ENCODE measurements around the gene MPO. TPM values are rescaled to one million over a fixed set of nuclear protein-coding genes. Genes with fewer than 3 reads are reported as not detected.

MPO gene
- polyA plus RNA-seq, 2 donors = 0.02 TPM; not detected in 1

DNA sequence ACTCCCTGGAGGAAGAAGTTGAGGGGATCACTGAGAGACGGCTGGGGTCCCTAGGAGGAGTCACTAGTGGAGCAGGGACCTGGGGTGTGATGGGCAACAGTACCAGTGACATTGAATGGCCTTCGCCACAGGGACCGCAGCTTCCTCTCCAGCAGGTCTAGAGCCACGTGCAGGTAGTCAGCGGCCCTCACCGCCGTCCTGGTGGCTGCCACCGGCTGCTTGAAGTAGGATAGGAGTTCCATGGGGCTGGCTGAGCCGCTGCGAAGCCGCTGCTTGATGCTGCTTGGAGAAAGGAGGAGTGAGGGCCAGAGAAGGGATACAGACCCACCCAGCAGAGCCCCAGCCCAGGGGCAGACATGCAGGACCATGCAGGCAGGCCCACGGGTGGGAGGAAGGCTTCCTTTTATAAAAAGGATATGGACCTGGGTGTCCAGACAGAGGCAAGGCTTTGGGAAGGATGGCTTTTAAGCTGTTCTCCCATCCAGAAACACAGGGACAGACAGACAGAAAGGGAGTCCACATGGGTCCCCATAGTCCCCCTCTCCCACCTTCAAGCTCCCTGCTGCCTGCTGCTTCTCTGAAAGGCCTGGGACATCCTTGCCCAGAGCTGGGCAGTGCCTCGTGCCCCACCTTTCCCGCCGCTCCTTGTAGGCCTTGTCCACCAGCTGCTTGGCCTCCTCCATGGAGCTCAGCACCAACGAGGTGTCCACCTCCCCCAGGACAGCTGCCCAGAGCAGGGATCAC lies 827 bp downstream of the MPO start:
- peaks cover 0 to 2% of the 10 kb centered on the region in 2 donors for H3K9me3 ChIP-seq (ENCODE audit: control insufficient read depth in 2 of 2, insufficient read depth in 1 of 2, low read depth in 1 of 2, low read length in 1 of 2)
- H3K4me1 ChIP-seq (ENCODE audit: control insufficient read depth in 2 of 2, insufficient read depth in 2 of 2, low read length in 1 of 2) = peaks cover 3 to 7% of the 10 kb centered on the region in 2 donors
- peaks cover 0 to 4% of the 10 kb centered on the region in 2 donors for H3K27me3 ChIP-seq (ENCODE audit: control insufficient read depth in 1 of 2, insufficient read depth in 2 of 2, low read length in 2 of 2)
- WGBS, 2 donors = 72 to 81% methylated on average over 16 of the region's 16 CpGs
- no peak overlapping the region for H3K4me3 ChIP-seq (ENCODE audit: low read depth in 1 of 2, low read length in 2 of 2)
- H3K27ac ChIP-seq (ENCODE audit: low read depth in 2 of 2, low read length in 1 of 2) = no peak overlapping the region
- H3K36me3 ChIP-seq (ENCODE audit: control insufficient read depth in 2 of 2, insufficient read depth in 2 of 2, low read length in 1 of 2) = no peaks in the 10 kb centered on the region

DNA sequence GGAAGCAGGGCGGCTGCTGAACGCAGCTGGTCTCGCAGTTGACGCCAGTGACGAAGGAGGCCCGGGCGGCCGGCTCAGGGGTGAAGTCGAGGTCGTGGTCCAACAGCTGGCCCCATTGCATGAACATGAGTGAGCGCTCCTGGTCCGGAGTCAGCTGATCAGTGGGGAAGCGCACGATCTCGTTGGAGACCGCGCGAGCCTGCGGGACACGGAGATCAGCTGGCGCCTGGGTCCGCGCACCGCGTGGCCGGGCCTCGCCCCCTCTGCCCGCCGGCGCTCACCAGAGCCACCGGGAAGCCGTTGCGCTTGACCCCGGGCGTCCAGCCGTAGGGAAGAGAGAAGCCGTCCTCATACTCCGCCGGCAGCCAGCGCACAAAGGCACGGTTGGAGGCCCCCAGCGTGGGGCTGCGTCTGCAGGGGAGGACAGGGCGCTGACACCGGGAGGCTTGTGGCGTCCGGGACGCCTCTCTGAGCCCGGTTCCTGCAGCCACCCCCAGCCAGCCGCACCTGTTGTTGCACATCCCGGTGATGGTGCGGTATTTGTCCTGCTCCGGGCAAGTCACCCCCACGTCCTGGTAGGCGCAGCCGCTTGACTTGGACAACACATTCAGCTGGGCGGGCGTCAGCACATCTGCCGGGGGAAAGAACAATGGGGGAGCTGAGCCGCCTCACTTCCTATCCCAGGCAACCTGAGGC lies 1.6 kb downstream of the MPO start:
- H3K27ac ChIP-seq (ENCODE audit: low read depth in 2 of 2, low read length in 1 of 2) = no peak overlapping the region
- H3K4me1 ChIP-seq (ENCODE audit: control insufficient read depth in 2 of 2, insufficient read depth in 2 of 2, low read length in 1 of 2) = peaks cover 3 to 7% of the 10 kb centered on the region in 2 donors
- no peaks in the 10 kb centered on the region for H3K36me3 ChIP-seq (ENCODE audit: control insufficient read depth in 2 of 2, insufficient read depth in 2 of 2, low read length in 1 of 2)
- H3K27me3 ChIP-seq (ENCODE audit: control insufficient read depth in 1 of 2, insufficient read depth in 2 of 2, low read length in 2 of 2) = peaks cover 0 to 4% of the 10 kb centered on the region in 2 donors
- no peak overlapping the region for H3K4me3 ChIP-seq (ENCODE audit: low read depth in 1 of 2, low read length in 2 of 2)
- H3K9me3 ChIP-seq (ENCODE audit: control insufficient read depth in 2 of 2, insufficient read depth in 1 of 2, low read depth in 1 of 2, low read length in 1 of 2) = peaks cover 0 to 2% of the 10 kb centered on the region in 2 donors
- WGBS, 2 donors = 23% methylated on average over 55 to 60 of the region's 60 CpGs

DNA sequence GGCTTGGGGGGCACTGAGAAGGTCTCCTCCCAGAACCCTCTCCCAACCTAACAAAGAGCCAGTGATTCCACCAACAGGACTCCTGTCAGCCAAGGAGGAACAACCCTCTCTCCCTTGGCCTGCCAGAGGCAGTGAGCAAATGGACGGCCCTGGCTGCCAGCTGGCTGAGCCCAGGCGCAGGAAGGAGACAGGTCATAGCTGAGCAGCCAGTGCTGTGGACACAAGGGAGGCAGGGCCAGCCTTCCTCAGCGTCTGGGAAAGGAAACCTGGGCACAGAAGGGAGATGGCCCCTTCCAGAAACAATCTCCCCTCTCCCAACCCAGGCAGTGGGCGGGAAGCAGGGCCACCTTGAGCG lies 2.1 kb downstream of the MPO start:
- WGBS, 2 donors = 33 to 38% methylated on average over 5 of the region's 5 CpGs
- no peak overlapping the region for H3K4me3 ChIP-seq (ENCODE audit: low read depth in 1 of 2, low read length in 2 of 2)
- peaks cover 0 to 4% of the 10 kb centered on the region in 2 donors for H3K27me3 ChIP-seq (ENCODE audit: control insufficient read depth in 1 of 2, insufficient read depth in 2 of 2, low read length in 2 of 2)
- H3K4me1 ChIP-seq (ENCODE audit: control insufficient read depth in 2 of 2, insufficient read depth in 2 of 2, low read length in 1 of 2) = peaks cover 3 to 7% of the 10 kb centered on the region in 2 donors
- no peaks in the 10 kb centered on the region for H3K9me3 ChIP-seq (ENCODE audit: control insufficient read depth in 2 of 2, insufficient read depth in 1 of 2, low read depth in 1 of 2, low read length in 1 of 2)
- H3K36me3 ChIP-seq (ENCODE audit: control insufficient read depth in 2 of 2, insufficient read depth in 2 of 2, low read length in 1 of 2) = no peaks in the 10 kb centered on the region
- no peak overlapping the region for H3K27ac ChIP-seq (ENCODE audit: low read depth in 2 of 2, low read length in 1 of 2)

DNA sequence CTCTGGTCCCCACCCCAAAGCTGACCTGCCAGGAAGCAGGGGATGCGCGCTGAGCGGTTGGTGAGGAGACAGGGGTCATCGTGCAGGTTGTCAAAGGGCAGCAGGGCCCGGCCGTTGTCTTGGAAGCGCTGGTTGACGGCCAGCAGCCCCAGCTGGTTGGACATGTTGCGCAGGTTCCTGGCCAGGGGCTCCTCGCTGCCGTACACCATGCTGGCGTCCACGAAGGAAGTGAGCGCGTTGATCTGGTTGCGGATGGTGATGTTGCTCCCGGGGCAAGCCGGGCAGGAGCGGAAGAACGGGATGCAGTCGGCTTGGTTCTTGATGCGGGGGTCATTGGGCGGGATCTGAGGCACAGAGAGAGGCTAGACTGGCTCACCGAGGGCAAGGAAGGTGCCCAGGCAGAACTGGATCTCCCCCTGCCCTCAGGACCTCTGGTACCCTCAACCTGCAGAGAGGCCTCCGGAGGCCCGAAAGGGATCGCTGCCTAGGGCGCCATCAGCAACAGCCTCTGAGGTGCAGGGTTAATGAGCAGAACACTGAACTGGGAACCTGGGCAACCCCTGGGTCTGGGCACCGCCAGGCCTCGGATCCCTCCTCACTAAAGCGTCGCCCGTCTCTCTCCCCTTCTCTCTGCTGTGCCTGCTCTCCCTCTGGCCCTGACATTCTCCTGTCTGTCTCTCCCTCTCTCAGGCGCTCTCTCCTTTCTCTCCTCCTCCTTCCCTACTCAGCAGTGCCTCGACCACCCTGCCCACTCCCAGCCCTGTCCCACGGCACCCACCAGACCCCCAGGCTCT lies 2.7 kb downstream of the MPO start:
- Histone ChIP-seq H3K4me3 (ENCODE audit: low read depth in 1 of 2, low read length in 2 of 2) (no peak overlapping the region), H3K36me3 (ENCODE audit: control insufficient read depth in 2 of 2, insufficient read depth in 2 of 2, low read length in 1 of 2) (no peaks in the 10 kb centered on the region), H3K27me3 (ENCODE audit: control insufficient read depth in 1 of 2, insufficient read depth in 2 of 2, low read length in 2 of 2) (peaks cover 0 to 4% of the 10 kb centered on the region in 2 donors), H3K4me1 (ENCODE audit: control insufficient read depth in 2 of 2, insufficient read depth in 2 of 2, low read length in 1 of 2) (peaks cover 3 to 7% of the 10 kb centered on the region in 2 donors), H3K27ac (ENCODE audit: low read depth in 2 of 2, low read length in 1 of 2) (no peak overlapping the region), H3K9me3 (ENCODE audit: control insufficient read depth in 2 of 2, insufficient read depth in 1 of 2, low read depth in 1 of 2, low read length in 1 of 2) (no peaks in the 10 kb centered on the region)
- 88 to 94% methylated on average over 36 of the region's 36 CpGs for WGBS, 2 donors

DNA sequence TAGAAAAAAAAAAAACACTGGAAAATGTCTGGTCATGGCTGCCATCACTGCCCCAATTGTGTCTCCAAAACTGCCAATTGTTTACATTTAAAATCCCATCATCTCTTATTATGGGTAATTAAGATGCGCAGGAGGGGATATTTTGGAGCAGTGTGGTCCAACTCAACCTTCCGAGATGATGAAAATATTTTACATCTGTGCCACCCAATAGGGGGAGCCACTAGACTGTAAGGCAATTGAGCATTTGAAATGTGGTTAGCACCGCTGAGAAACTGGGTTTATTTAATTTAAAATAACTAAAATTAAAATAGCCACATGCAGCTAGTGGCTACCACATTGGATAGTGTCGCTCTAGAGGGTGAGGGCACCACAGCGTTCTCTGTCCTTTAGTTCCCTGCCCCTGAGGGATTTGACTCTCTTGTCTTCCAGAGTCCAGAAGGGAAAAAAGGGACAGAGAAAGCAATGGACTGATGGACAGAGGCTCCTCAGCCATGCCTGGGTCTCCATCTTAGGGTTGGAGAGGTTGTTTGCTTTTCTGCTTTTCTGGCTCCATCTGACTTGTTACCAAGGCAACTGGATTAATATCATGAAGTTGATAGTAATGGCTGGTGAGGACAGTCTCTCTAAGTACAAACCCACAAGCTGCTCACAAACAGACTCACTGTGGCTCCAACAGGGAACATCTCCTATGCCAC lies 3.5 kb downstream of the MPO start:
- Histone ChIP-seq H3K4me3 (ENCODE audit: low read depth in 1 of 2, low read length in 2 of 2) (no peak overlapping the region), H3K36me3 (ENCODE audit: control insufficient read depth in 2 of 2, insufficient read depth in 2 of 2, low read length in 1 of 2) (no peaks in the 10 kb centered on the region), H3K4me1 (ENCODE audit: control insufficient read depth in 2 of 2, insufficient read depth in 2 of 2, low read length in 1 of 2) (peaks cover 3 to 7% of the 10 kb centered on the region in 2 donors), H3K9me3 (ENCODE audit: control insufficient read depth in 2 of 2, insufficient read depth in 1 of 2, low read depth in 1 of 2, low read length in 1 of 2) (no peaks in the 10 kb centered on the region), H3K27me3 (ENCODE audit: control insufficient read depth in 1 of 2, insufficient read depth in 2 of 2, low read length in 2 of 2) (peaks cover 0 to 4% of the 10 kb centered on the region in 2 donors), H3K27ac (ENCODE audit: low read depth in 2 of 2, low read length in 1 of 2) (no peak overlapping the region)
- 64 to 72% methylated on average over 5 of the region's 5 CpGs for WGBS, 2 donors

DNA sequence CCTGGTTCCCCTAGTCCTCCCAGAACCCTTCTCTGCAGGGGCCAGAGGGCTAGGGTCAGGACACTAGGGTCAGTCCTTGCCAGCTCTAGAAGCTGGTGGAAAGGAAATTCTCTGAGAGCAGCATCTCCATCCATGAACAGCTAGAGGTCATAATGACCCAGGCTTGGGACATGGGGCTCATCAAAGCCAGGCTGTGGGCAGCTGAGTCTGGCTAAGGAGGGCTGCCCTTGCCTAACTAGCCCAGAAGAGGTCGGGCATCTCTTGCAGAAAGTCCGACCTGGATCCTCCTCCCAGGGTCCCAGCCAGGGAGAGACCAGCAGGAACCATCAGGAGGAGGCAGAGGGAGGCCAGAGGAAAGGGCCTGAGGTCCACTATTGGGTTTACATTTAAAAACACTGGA lies 4.3 kb downstream of the MPO start:
- Histone ChIP-seq H3K4me3 (ENCODE audit: low read depth in 1 of 2, low read length in 2 of 2) (no peak overlapping the region), H3K27me3 (ENCODE audit: control insufficient read depth in 1 of 2, insufficient read depth in 2 of 2, low read length in 2 of 2) (peaks cover 0 to 4% of the 10 kb centered on the region in 2 donors), H3K4me1 (ENCODE audit: control insufficient read depth in 2 of 2, insufficient read depth in 2 of 2, low read length in 1 of 2) (peaks cover 3 to 7% of the 10 kb centered on the region in 2 donors), H3K27ac (ENCODE audit: low read depth in 2 of 2, low read length in 1 of 2) (no peak overlapping the region), H3K36me3 (ENCODE audit: control insufficient read depth in 2 of 2, insufficient read depth in 2 of 2, low read length in 1 of 2) (no peaks in the 10 kb centered on the region), H3K9me3 (ENCODE audit: control insufficient read depth in 2 of 2, insufficient read depth in 1 of 2, low read depth in 1 of 2, low read length in 1 of 2) (no peaks in the 10 kb centered on the region)
- 57 to 60% methylated on average over 2 of the region's 2 CpGs for WGBS, 2 donors

DNA sequence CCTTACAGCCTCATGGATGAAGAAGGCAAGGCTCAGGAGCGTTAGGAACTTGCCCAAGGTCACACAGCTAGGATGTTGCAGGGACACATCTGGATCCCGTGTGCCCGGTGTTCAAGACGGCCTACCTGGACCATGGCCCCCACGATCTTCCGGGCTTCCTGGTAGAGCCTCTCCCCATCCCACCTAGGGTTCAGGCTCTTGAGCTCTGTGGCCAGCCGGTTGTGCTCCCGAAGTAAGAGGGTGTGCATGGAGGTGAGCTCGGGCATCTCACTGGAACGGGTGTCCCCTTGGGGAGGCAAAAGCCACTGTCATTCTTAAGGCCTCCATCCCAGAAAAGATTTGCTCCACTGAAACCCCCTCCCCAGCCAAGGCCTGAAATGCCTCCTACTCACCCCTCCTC lies 5.3 kb downstream of the MPO start:
- no peak overlapping the region for H3K4me3 ChIP-seq (ENCODE audit: low read depth in 1 of 2, low read length in 2 of 2)
- 91 to 94% methylated on average over 10 of the region's 10 CpGs for WGBS, 2 donors
- no peaks in the 10 kb centered on the region for H3K9me3 ChIP-seq (ENCODE audit: control insufficient read depth in 2 of 2, insufficient read depth in 1 of 2, low read depth in 1 of 2, low read length in 1 of 2)
- H3K36me3 ChIP-seq (ENCODE audit: control insufficient read depth in 2 of 2, insufficient read depth in 2 of 2, low read length in 1 of 2) = no peaks in the 10 kb centered on the region
- H3K4me1 ChIP-seq (ENCODE audit: control insufficient read depth in 2 of 2, insufficient read depth in 2 of 2, low read length in 1 of 2) = peaks cover 3 to 7% of the 10 kb centered on the region in 2 donors
- no peak overlapping the region for H3K27ac ChIP-seq (ENCODE audit: low read depth in 2 of 2, low read length in 1 of 2)
- H3K27me3 ChIP-seq (ENCODE audit: control insufficient read depth in 1 of 2, insufficient read depth in 2 of 2, low read length in 2 of 2) = peaks cover 0 to 4% of the 10 kb centered on the region in 2 donors

DNA sequence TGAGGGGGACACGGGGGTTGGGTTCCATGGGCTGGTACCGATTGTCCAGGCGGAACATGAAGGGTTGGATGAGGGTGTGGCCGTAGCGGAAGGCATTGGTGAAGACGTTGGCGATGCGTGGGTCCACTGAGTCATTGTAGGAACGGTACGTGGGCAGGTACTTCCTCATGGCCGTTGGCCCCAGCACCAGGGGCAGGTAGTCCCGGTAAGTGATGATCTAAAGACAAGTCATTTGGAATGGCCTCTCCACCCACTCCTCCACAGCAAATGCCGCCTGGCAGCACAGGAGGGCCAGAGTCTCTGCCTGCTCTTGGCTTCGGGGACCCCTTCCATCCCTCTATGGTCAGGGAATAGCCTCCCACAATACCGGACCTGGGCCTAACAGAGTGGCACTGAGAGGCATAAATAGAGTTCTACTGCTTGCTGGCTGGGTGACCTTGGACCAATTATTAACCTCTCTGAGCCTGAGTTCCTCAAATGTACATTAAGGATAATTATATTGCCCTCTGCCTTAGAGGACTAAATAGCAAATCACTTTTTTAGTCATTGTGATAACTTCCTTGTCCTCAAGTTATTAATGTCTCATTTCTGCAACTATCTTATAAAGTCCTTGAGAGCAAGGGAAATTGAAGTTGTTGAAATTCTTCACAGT lies 7.2 kb downstream of the MPO start:
- Histone ChIP-seq H3K36me3 (ENCODE audit: control insufficient read depth in 2 of 2, insufficient read depth in 2 of 2, low read length in 1 of 2) (no peaks in the 10 kb centered on the region), H3K27me3 (ENCODE audit: control insufficient read depth in 1 of 2, insufficient read depth in 2 of 2, low read length in 2 of 2) (peaks cover 0 to 2% of the 10 kb centered on the region in 2 donors), H3K4me1 (ENCODE audit: control insufficient read depth in 2 of 2, insufficient read depth in 2 of 2, low read length in 1 of 2) (no peaks in the 10 kb centered on the region), H3K27ac (ENCODE audit: low read depth in 2 of 2, low read length in 1 of 2) (no peak overlapping the region), H3K9me3 (ENCODE audit: control insufficient read depth in 2 of 2, insufficient read depth in 1 of 2, low read depth in 1 of 2, low read length in 1 of 2) (no peaks in the 10 kb centered on the region), H3K4me3 (ENCODE audit: low read depth in 1 of 2, low read length in 2 of 2) (no peak overlapping the region)
- 72 to 76% methylated on average over 15 of the region's 15 CpGs for WGBS, 2 donors
